Stimulated activated CD8-positive, alpha-beta memory T cell treated with anti-CD3 and anti-CD28 coated beads, Interleukin-15, amount 100 ng/mL, for 4 hours (primary cell): ENCODE results near the gene GP2.

Source experiments
- DNase-seq, 2 donors: peaks; one replicate each; pipeline ENCODE4 v3.0.0-alpha.2; 2020; ENCODE audit warnings: low read depth in 2 of 2

The GP2 gene

GRCh38 chr16:20327444-20328041 is at the start of gene GP2:
GP2 (minus strand) TSS chr16:20327513; CDS start chr16:20326431, 1,082 bp downstream.
- DNase-seq = no peak

- DNase-seq = no peak
Observed at GRCh38 chr16:20372701-20373100, 45.4 kb upstream of the GP2 start.

- DNase-seq = no peak
Observed at GRCh38 chr16:20369452-20370054, 42.2 kb upstream of the GP2 start.

- DNase-seq = no peak
Observed at GRCh38 chr16:20364051-20364450, 36.7 kb upstream of the GP2 start.

GRCh38 chr16:20363191-20363590 is 35.9 kb upstream of the GP2 start:
- DNase-seq = no peak

- no peak for DNase-seq
Observed at GRCh38 chr16:20359997-20360396, 32.7 kb upstream of the GP2 start.

GRCh38 chr16:20355114-20355782 is 27.9 kb upstream of the GP2 start:
- no peak for DNase-seq

- DNase-seq = no peak
Observed at GRCh38 chr16:20353379-20353778, 26.1 kb upstream of the GP2 start.

GRCh38 chr16:20352615-20353014 is 25.3 kb upstream of the GP2 start, which contains the start of gene UMOD:
UMOD (minus strand) TSS chr16:20352715; CDS start chr16:20350737, 1,978 bp downstream.
- no peak for DNase-seq

GRCh38 chr16:20349615-20350014 is 22.3 kb upstream of the GP2 start:
- DNase-seq = no peak

- DNase-seq = no peak
Observed at GRCh38 chr16:20348365-20349185, 21.3 kb upstream of the GP2 start.

- no peak for DNase-seq
Observed at GRCh38 chr16:20347666-20348364, 20.5 kb upstream of the GP2 start.

GRCh38 chr16:20344611-20345010 is 17.3 kb upstream of the GP2 start:
- DNase-seq = no peak

GRCh38 chr16:20339744-20340143 is 12.4 kb upstream of the GP2 start:
- DNase-seq = no peak

- no peak for DNase-seq
Observed at GRCh38 chr16:20336955-20337354, 9.6 kb upstream of the GP2 start.

GRCh38 chr16:20334396-20334795 is 7.1 kb upstream of the GP2 start:
- no peak for DNase-seq

GRCh38 chr16:20333120-20333519 is 5.8 kb upstream of the GP2 start:
- DNase-seq = no peak

GRCh38 chr16:20332411-20332810 is 5.1 kb upstream of the GP2 start:
- no peak for DNase-seq

GRCh38 chr16:20331635-20332034 is 4.3 kb upstream of the GP2 start:
- DNase-seq = no peak

GRCh38 chr16:20329392-20330138 is 2.3 kb upstream of the GP2 start:
- no peak for DNase-seq

GRCh38 chr16:20326321-20326720 is 992 bp downstream of the GP2 start:
- DNase-seq = no peak
